Karpas-422 (cell line): Measurements from ENCODE around the gene SMIM10L2A. TPM values are rescaled to one million over a fixed set of nuclear protein-coding genes. Genes with fewer than 3 reads are reported as not detected.
A peak's percentile ranks its signal among the peaks of the same experiment; 100 is the strongest.

Source experiments
- DNase-seq: peaks from one replicate; pipeline ENCODE4 v3.0.0-alpha.2; 2015
- H2AFZ ChIP-seq: fragments of 200-600 bp; sonication (generic); 2 replicates; pipeline ENCODE4 v1.6.1; 2014; ENCODE audit warnings: antibody characterized with exemption, low read length, mixed read lengths
- H3K27ac ChIP-seq: fragments of 200-600 bp; sonication (generic); 2 replicates; pipeline ENCODE4 v1.5.1; 2014; ENCODE audit warnings: mild to moderate bottlenecking, low read length, moderate library complexity
- H3K27me3 ChIP-seq: fragments of 200-600 bp; sonication (generic); 2 replicates; pipeline ENCODE4 v1.6.1; 2014; ENCODE audit warnings: low read length, mixed read lengths
- H3K36me3 ChIP-seq: fragments of 200-600 bp; sonication (generic); 2 replicates; pipeline ENCODE4 v1.6.1; 2014; ENCODE audit warnings: low read length, mixed read lengths; ENCODE audit not compliant: insufficient read depth
- H3K4me1 ChIP-seq: fragments of 200-600 bp; sonication (generic); 2 replicates; pipeline ENCODE4 v1.6.1; 2014; ENCODE audit warnings: mild to moderate bottlenecking, low read length, mixed read lengths
- H3K4me2 ChIP-seq: fragments of 200-600 bp; sonication (generic); 2 replicates; pipeline ENCODE4 v1.6.1; 2014; ENCODE audit warnings: low read length, low read depth, mild to moderate bottlenecking; ENCODE audit not compliant: poor library complexity, severe bottlenecking
- H3K4me3 ChIP-seq: fragments of 200-600 bp; sonication (generic); 2 replicates; pipeline ENCODE4 v1.5.1; 2014; ENCODE audit warnings: mild to moderate bottlenecking, antibody characterized with exemption, low read length, mixed read lengths
- H3K79me2 ChIP-seq: fragments of 200-600 bp; sonication (generic); 2 replicates; pipeline ENCODE4 v1.6.1; 2014; ENCODE audit warnings: mild to moderate bottlenecking, low read length, mixed read lengths
- H3K9ac ChIP-seq: fragments of 200-600 bp; sonication (generic); 2 replicates; pipeline ENCODE4 v1.6.0; 2014; ENCODE audit warnings: low read length
- H3K9me2 ChIP-seq: fragments of 200-600 bp; sonication (generic), shearing (Covaris generic); replicated peaks from 2 replicates; pipeline ENCODE4 v1.6.0; 2014; ENCODE audit warnings: mild to moderate bottlenecking, low read length, moderate library complexity; ENCODE audit not compliant: insufficient read depth
- H3K9me3 ChIP-seq: fragments of 300-700, 200-600 bp; sonication (generic); 2 replicates; pipeline ENCODE4 v1.6.1; 2014; ENCODE audit warnings: low read length, mixed read lengths
- H4K20me1 ChIP-seq: fragments of 200-600 bp; sonication (generic); 2 replicates; pipeline ENCODE4 v1.6.1; 2014; ENCODE audit warnings: mild to moderate bottlenecking, antibody characterized with exemption, low read length, low read depth; ENCODE audit not compliant: insufficient read depth
- total RNA-seq: library from RNA; depleted of rRNA; stranded (reverse); fragments of >200 nt; shearing (Covaris generic); gene quantifications from 2 replicates; pipeline ENCODE4 v1.2.3, GENCODE V29; 2014; ENCODE audit warnings: low replicate concordance; rRNA removed

Gene SMIM10L2A
- 0.11 and 0.79 TPM in 2 replicates for total RNA-seq

DNA sequence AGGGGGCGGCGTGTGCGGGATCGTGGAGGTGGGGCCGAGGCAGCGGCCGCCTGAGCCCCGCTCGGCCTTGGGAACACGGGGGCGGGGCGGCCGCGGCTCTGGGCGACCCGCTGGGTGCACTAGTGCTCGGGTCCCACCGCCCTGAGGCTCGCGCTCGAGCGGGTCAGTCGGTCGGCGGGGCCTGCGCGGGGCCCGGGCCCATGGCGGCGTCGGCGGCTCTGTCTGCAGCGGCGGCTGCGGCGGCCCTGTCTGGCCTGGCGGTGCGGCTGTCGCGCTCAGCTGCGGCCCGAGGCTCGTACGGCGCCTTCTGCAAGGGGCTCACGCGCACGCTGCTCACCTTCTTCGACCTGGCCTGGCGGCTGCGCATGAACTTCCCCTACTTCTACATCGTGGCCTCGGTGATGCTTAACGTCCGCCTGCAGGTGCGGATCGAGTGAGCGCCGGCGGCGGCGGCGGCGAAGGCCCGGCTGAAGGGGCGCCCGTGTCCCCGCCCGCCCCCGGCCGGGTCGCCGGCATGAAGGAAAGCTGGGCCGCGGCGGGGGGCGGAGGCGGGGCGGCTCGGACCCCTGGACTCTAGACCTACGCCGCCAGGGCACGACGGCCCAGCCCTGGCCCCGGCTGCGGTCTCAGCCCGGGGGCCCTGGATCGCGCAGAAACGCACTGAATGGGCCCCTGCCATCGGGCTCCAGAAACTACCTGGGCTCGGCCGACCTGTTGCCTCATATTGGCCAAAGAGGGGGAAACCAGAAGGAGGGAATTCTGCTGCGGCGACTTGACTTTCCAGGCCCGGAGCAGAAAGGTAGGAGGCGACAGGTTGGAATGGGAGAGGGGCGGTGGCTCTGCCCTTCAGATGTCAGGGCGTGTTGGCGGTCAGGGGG lies at the start of gene SMIM10L2A:
Gene SMIM10L2A, plus strand, starts transcription at position 13 of the 878 bp plus-strand sequence. Its CDS starts 188 bp downstream, at position 201.
- Histone ChIP-seq H4K20me1 (no peaks in the 10 kb centered on the region), H3K4me2 (peak within 1 kb of the TSS; percentile 54), H3K27ac (no peak within 1 kb of the TSS), H3K4me3 (peak within 1 kb of the TSS; percentile 52; the same call in 1 of the 2 replicates), H3K79me2 (no peaks in the 10 kb centered on the region), H3K9me3 (no peaks in the 10 kb centered on the region), H3K4me1 (peaks cover 3% of the 10 kb centered on the region; the same call in 1 of the 2 replicates), H3K36me3 (no peaks in the 10 kb centered on the region), H2AFZ (peak within 1 kb of the TSS; percentile 56; the same call in 1 of the 2 replicates), H3K9me2 (no peaks in the 10 kb centered on the region), H3K27me3 (no peaks in the 10 kb centered on the region), H3K9ac (peak within 1 kb of the TSS; percentile 49)
- no peak for DNase-seq

DNA sequence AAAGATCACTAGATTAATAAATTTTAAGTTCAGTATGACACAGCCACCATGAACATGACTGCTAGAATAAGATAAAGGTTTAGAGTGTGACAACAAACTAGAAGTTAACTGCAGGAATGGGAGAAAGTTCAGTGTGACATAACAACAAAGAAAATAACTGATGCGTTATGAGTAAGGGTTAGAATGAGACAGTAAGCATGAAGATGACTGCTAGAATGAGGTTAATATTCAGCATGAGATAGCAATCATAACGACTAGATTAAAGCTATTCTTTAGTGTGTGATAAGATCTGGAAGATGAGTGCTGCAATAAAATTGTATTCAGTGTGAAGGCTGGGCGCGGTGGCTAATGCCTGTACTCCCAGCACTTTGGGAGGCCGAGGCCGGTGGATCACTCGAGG lies 48.4 kb upstream of the SMIM10L2A start:
- DNase-seq = no peak
- Histone ChIP-seq H3K9me3 (no peaks in the 10 kb centered on the region), H3K27me3 (no peaks in the 10 kb centered on the region)

DNA sequence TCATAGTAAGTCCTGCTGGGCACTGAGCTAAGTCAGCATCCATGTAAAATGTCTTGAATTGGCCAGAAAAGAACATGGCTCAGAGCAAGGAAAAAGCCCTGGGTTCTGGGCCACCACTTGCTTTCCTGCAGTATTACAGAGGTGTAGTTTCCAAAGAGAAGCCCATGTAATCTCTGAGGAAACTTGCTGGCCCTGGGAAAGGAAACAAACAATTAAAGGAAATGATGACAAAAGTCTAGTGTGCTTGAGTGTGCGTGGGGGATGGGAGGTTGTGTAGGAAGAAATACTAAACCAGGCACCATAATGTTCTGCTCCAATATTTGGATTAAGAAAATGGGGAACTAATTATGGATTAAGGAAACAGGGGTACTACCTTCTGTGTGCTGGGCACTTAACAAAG lies 39.5 kb upstream of the SMIM10L2A start:
- H3K9me3 ChIP-seq = no peaks in the 10 kb centered on the region
- no peaks in the 10 kb centered on the region for H3K36me3 ChIP-seq
- H3K9me2 ChIP-seq = no peaks in the 10 kb centered on the region
- no peak overlapping the region for H3K9ac ChIP-seq
- no peak for DNase-seq
- H3K79me2 ChIP-seq = no peaks in the 10 kb centered on the region
- no peak overlapping the region for H3K4me3 ChIP-seq
- no peaks in the 10 kb centered on the region for H4K20me1 ChIP-seq
- H2AFZ ChIP-seq = no peak overlapping the region
- H3K4me2 ChIP-seq = no peak overlapping the region
- H3K27ac ChIP-seq = no peak overlapping the region
- no peaks in the 10 kb centered on the region for H3K27me3 ChIP-seq
- no peaks in the 10 kb centered on the region for H3K4me1 ChIP-seq

More for the DNA sequence above, 48.4 kb upstream of the SMIM10L2A start:
- 0 out of 2 replicates have a peak, but pooled peaks cover 4% of the 10 kb centered on the region for H3K9me2 ChIP-seq
- no peaks in the 10 kb centered on the region for H3K79me2 ChIP-seq
- no peaks in the 10 kb centered on the region for H3K36me3 ChIP-seq
- H2AFZ ChIP-seq = no peak overlapping the region
- no peak overlapping the region for H3K9ac ChIP-seq
- no peaks in the 10 kb centered on the region for H4K20me1 ChIP-seq
- H3K4me1 ChIP-seq = peaks cover 9% of the 10 kb centered on the region
- no peak overlapping the region for H3K27ac ChIP-seq
- H3K4me3 ChIP-seq = no peak overlapping the region
- H3K4me2 ChIP-seq = no peak overlapping the region

GRCh38 chrX:135383249-135383648 lies 38.5 kb upstream of the SMIM10L2A start:
- no peaks in the 10 kb centered on the region for H3K9me2 ChIP-seq
- H3K4me1 ChIP-seq = no peaks in the 10 kb centered on the region
- no peaks in the 10 kb centered on the region for H3K27me3 ChIP-seq
- no peak overlapping the region for H3K9ac ChIP-seq
- no peak overlapping the region for H2AFZ ChIP-seq
- no peak overlapping the region for H3K4me3 ChIP-seq
- no peaks in the 10 kb centered on the region for H3K79me2 ChIP-seq
- DNase-seq = no peak
- H3K36me3 ChIP-seq = no peaks in the 10 kb centered on the region
- no peaks in the 10 kb centered on the region for H3K9me3 ChIP-seq
- H4K20me1 ChIP-seq = no peaks in the 10 kb centered on the region
- H3K4me2 ChIP-seq = no peak overlapping the region
- no peak overlapping the region for H3K27ac ChIP-seq

GRCh38 chrX:135384161-135384836 lies 37.4 kb upstream of the SMIM10L2A start:
- H3K4me3 ChIP-seq = no peak overlapping the region
- no peaks in the 10 kb centered on the region for H3K4me1 ChIP-seq
- no peak overlapping the region for H3K9ac ChIP-seq
- H3K4me2 ChIP-seq = no peak overlapping the region
- no peaks in the 10 kb centered on the region for H3K27me3 ChIP-seq
- H3K9me2 ChIP-seq = no peaks in the 10 kb centered on the region
- H3K79me2 ChIP-seq = no peaks in the 10 kb centered on the region
- no peaks in the 10 kb centered on the region for H4K20me1 ChIP-seq
- H2AFZ ChIP-seq = no peak overlapping the region
- no peak for DNase-seq
- H3K9me3 ChIP-seq = no peaks in the 10 kb centered on the region
- H3K27ac ChIP-seq = no peak overlapping the region
- no peaks in the 10 kb centered on the region for H3K36me3 ChIP-seq

DNA sequence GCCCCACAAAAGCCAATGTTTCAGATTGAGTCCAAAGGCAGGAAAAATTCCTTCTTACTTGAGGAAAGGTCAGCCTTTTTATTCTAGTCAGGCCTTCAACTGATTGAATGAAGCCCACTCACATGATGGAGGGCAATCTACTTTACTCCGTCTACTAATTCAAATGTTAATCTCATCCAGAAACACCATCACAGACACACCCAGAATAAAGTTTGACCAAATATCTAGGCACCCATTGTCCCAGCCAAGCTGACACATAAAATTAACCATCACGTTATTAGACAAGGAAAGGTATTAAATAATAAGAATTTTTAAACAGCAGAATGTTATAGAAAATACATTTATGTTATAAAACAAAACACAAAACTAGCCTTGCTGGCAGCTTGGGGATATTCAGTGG lies 32.9 kb upstream of the SMIM10L2A start:
- no peaks in the 10 kb centered on the region for H4K20me1 ChIP-seq
- H3K9me3 ChIP-seq = no peaks in the 10 kb centered on the region
- no peak overlapping the region for H3K4me3 ChIP-seq
- no peak overlapping the region for H2AFZ ChIP-seq
- no peak overlapping the region for H3K4me2 ChIP-seq
- H3K4me1 ChIP-seq = no peaks in the 10 kb centered on the region
- H3K79me2 ChIP-seq = no peaks in the 10 kb centered on the region
- H3K36me3 ChIP-seq = no peaks in the 10 kb centered on the region
- no peak for DNase-seq
- no peaks in the 10 kb centered on the region for H3K27me3 ChIP-seq
- H3K27ac ChIP-seq = no peak overlapping the region
- H3K9me2 ChIP-seq = no peaks in the 10 kb centered on the region
- H3K9ac ChIP-seq = no peak overlapping the region

- Histone ChIP-seq H4K20me1 (no peaks in the 10 kb centered on the region), H3K4me2 (no peak overlapping the region), H3K9me2 (no peaks in the 10 kb centered on the region), H3K36me3 (no peaks in the 10 kb centered on the region), H3K9me3 (no peaks in the 10 kb centered on the region), H3K4me1 (no peaks in the 10 kb centered on the region), H3K27ac (no peak overlapping the region), H3K27me3 (no peaks in the 10 kb centered on the region), H3K4me3 (no peak overlapping the region), H3K9ac (no peak overlapping the region), H2AFZ (no peak overlapping the region), H3K79me2 (no peaks in the 10 kb centered on the region)
- DNase-seq = no peak
Measured at GRCh38 chrX:135389243-135389642, 32.5 kb upstream of the SMIM10L2A start.

DNA sequence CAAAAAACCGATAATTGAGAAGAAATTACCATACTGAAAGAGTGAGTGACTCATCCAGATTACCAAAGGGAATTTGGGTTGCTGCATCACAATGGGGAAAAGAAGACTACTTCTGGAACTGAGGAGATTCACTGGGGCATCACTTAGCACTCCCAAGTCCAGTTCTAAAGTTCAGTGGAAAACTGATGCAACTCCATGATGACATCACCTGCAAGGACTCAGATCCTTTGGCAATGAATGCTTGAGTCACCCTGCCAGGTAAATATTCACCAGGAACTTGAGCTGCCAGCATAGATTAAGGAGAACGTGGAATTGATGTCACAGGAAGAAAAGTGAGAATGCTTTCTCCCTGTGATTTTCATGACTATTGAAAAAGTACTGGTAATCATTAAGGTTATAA lies 32.0 kb upstream of the SMIM10L2A start:
- Histone ChIP-seq H4K20me1 (no peaks in the 10 kb centered on the region), H3K36me3 (no peaks in the 10 kb centered on the region), H3K9me2 (no peaks in the 10 kb centered on the region), H3K79me2 (no peaks in the 10 kb centered on the region), H3K27me3 (no peaks in the 10 kb centered on the region), H3K4me2 (no peak overlapping the region), H3K4me3 (no peak overlapping the region), H3K9me3 (no peaks in the 10 kb centered on the region), H3K27ac (no peak overlapping the region), H3K9ac (no peak overlapping the region), H2AFZ (no peak overlapping the region), H3K4me1 (no peaks in the 10 kb centered on the region)
- DNase-seq = no peak
